Suprapubic skin (tissue), 4 donors: ENCODE data around the gene REG4. TPM values are rescaled to one million over a fixed set of nuclear protein-coding genes. Genes with fewer than 3 reads are reported as not detected.
A peak's percentile ranks its signal among the peaks of the same experiment; 100 is the strongest.
"Not testable (repeated sequence)": the region's sequence is repeated elsewhere in the genome, so short reads cannot be mapped to it uniquely, and the experiment has no call there.

Experiments used
- DNase-seq, 2 donors: peaks; one replicate each; pipeline ENCODE4 v3.0.0-alpha.2; 2019; ENCODE audit warnings: low spot score in 2 of 2
- H3K27ac ChIP-seq: fragments of 200-600 bp; sonication (generic); one replicate; pipeline ENCODE4 v1.5.1; 2019
- H3K27me3 ChIP-seq: fragments of 200-600 bp; sonication (generic); one replicate; pipeline ENCODE4 v1.5.1; 2019
- H3K36me3 ChIP-seq: fragments of 200-600 bp; sonication (generic); one replicate; pipeline ENCODE4 v1.5.1; 2019
- H3K4me1 ChIP-seq: fragments of 200-600 bp; sonication (generic); one replicate; pipeline ENCODE4 v1.5.1; 2019
- H3K4me3 ChIP-seq: fragments of 200-600 bp; sonication (generic); one replicate; pipeline ENCODE4 v1.5.1; 2019; ENCODE audit warnings: mild to moderate bottlenecking
- H3K9me3 ChIP-seq: fragments of 200-600 bp; sonication (generic); one replicate; pipeline ENCODE4 v1.5.1; 2019
- CTCF ChIP-seq, 2 donors: fragments of 200-600 bp in 1 of 2; fragments of 450-650 bp in 1 of 2; sonication (generic) in 1 of 2; IDR thresholded peaks; one replicate each; pipeline ENCODE4 v1.5.1; 2016 to 2019; ENCODE audit warnings: antibody characterized with exemption in 2 of 2, mild to moderate bottlenecking in 1 of 2, moderate library complexity in 1 of 2
- EP300 ChIP-seq: sonication (generic); formaldehyde crosslinking; IDR thresholded peaks from one replicate; pipeline ENCODE4 v1.6.1; 2017; ENCODE audit warnings: antibody characterized with exemption
- POLR2A ChIP-seq, 2 donors: fragments of 450-650 bp; IDR thresholded peaks; one replicate each; pipeline ENCODE4 v1.6.1; 2017; ENCODE audit warnings: antibody characterized with exemption in 2 of 2, mild to moderate bottlenecking in 2 of 2, moderate library complexity in 2 of 2
- POLR2AphosphoS5 ChIP-seq, 3 donors: sonication (generic); formaldehyde crosslinking; IDR thresholded peaks; one replicate each; pipeline ENCODE4 v1.6.1; 2017; ENCODE audit warnings: antibody characterized with exemption in 3 of 3
- WGBS: methylation state at CpG from one replicate; pipeline ENCODE4 v1.1.5; 2018; 5-methylcytosine and 5-hydroxymethylcytosine counted together
- total RNA-seq, 4 donors: library from RNA; depleted of rRNA; stranded (reverse); fragments of >200 nt; gene quantifications; one replicate each; pipeline ENCODE4 v1.1.0, GENCODE V29; 2016

The REG4 gene
- total RNA-seq, 4 donors from 2014 or later: not detected

- Histone ChIP-seq H3K27ac (no peak overlapping the region), H3K9me3 (no peaks in the 10 kb centered on the region), H3K36me3 (no peaks in the 10 kb centered on the region), H3K4me1 (no peaks in the 10 kb centered on the region), H3K27me3 (no peaks in the 10 kb centered on the region), H3K4me3 (no peak overlapping the region)
- no peak for TF ChIP-seq POLR2A (IDR thresholded peaks at IDR 0.05)
- no peak for TF ChIP-seq EP300
- WGBS: 97% methylated on average over 4 of the region's 4 CpGs
- DNase-seq: no peak
Measured at GRCh38 chr1:119791377-119791776, 19.9 kb downstream of the REG4 start.

GRCh38 chr1:119790451-119791198 is 20.6 kb downstream of the REG4 start:
- no peak for TF ChIP-seq EP300
- no peak for TF ChIP-seq POLR2AphosphoS5 (IDR thresholded peaks at IDR 0.05)
- TF ChIP-seq CTCF (IDR thresholded peaks at IDR 0.05): no peak
- no peak for TF ChIP-seq POLR2A (IDR thresholded peaks at IDR 0.05)
- Histone ChIP-seq H3K9me3 (no peaks in the 10 kb centered on the region), H3K36me3 (no peaks in the 10 kb centered on the region), H3K4me3 (no peak overlapping the region), H3K4me1 (peaks cover 2% of the 10 kb centered on the region), H3K27ac (peak overlapping the region; percentile 14), H3K27me3 (no peaks in the 10 kb centered on the region)
- DNase-seq: no peak
- whole genome bisulfite sequencing: 64% methylated on average over 9 of the region's 9 CpGs

- WGBS: 45% methylated on average over 2 of the region's 2 CpGs
- Histone ChIP-seq H3K27me3 (no peaks in the 10 kb centered on the region), H3K27ac (no peak overlapping the region), H3K9me3 (no peaks in the 10 kb centered on the region), H3K36me3 (no peaks in the 10 kb centered on the region), H3K4me1 (peaks cover 29% of the 10 kb centered on the region), H3K4me3 (no peak overlapping the region)
- TF ChIP-seq POLR2A (IDR thresholded peaks at IDR 0.05): no peak
- no peak for TF ChIP-seq CTCF (IDR thresholded peaks at IDR 0.05)
- no peak for TF ChIP-seq POLR2AphosphoS5 (IDR thresholded peaks at IDR 0.05)
- no peak for TF ChIP-seq EP300
- DNase-seq: no peak
Measured at GRCh38 chr1:119787776-119788175, 23.5 kb downstream of the REG4 start.

- not testable (repeated sequence) for H3K27me3 ChIP-seq, H3K27ac ChIP-seq, H3K36me3 ChIP-seq, DNase-seq, H3K9me3 ChIP-seq, H3K4me3 ChIP-seq
- peaks cover 33% of the 10 kb centered on the region for H3K4me1 ChIP-seq
- WGBS: 64% methylated on average over 4 of the region's 4 CpGs
- peak in 1 of 3 donors; percentile 12 for TF ChIP-seq POLR2AphosphoS5 (IDR thresholded peaks at IDR 0.05)
Measured at GRCh38 chr1:119786473-119787050, 24.7 kb downstream of the REG4 start.

- H3K27me3 ChIP-seq, H3K4me3 ChIP-seq, DNase-seq, H3K9me3 ChIP-seq, H3K27ac ChIP-seq, H3K36me3 ChIP-seq: not testable (repeated sequence)
- H3K4me1 ChIP-seq: peaks cover 35% of the 10 kb centered on the region
- WGBS: 69% methylated on average over 7 of the region's 7 CpGs
Measured at GRCh38 chr1:119786046-119786445, 25.2 kb downstream of the REG4 start.

- DNase-seq: peak; percentile 84 to 87
- Histone ChIP-seq H3K4me1 (peaks cover 50% of the 10 kb centered on the region), H3K4me3 (no peak overlapping the region), H3K27me3 (no peaks in the 10 kb centered on the region), H3K9me3 (no peaks in the 10 kb centered on the region), H3K36me3 (no peaks in the 10 kb centered on the region), H3K27ac (no peak overlapping the region)
- TF ChIP-seq POLR2A (IDR thresholded peaks at IDR 0.05): no peak
- peak in 1 of 3 donors; percentile 29 for TF ChIP-seq POLR2AphosphoS5 (IDR thresholded peaks at IDR 0.05)
- TF ChIP-seq CTCF (IDR thresholded peaks at IDR 0.05): no peak
- no peak for TF ChIP-seq EP300
- 52% methylated on average over 3 of the region's 3 CpGs for WGBS
Measured at GRCh38 chr1:119784191-119784781, 27.0 kb downstream of the REG4 start.
